Testis (tissue), 3 donors: ENCODE measurements around the gene WIPF1. TPM values are rescaled to one million over a fixed set of nuclear protein-coding genes. Genes with fewer than 3 reads are reported as not detected.

Source experiments
- DNase-seq: peaks from one replicate; pipeline ENCODE4 v3.0.0-alpha.2; 2019
- H3K27ac ChIP-seq, 2 donors: fragments of 200-600 bp; sonication (generic); one replicate each; pipeline ENCODE4 v1.5.1; 2019
- H3K27me3 ChIP-seq: fragments of 200-600 bp; sonication (generic); one replicate; pipeline ENCODE4 v1.5.1; 2019
- H3K36me3 ChIP-seq: fragments of 200-600 bp; sonication (generic); one replicate; pipeline ENCODE4 v1.5.1; 2017; ENCODE audit warnings: low read depth; ENCODE audit errors: missing control alignments
- H3K4me1 ChIP-seq: fragments of 200-600 bp; sonication (generic); one replicate; pipeline ENCODE4 v1.5.1; 2019
- H3K4me3 ChIP-seq, 2 donors: fragments of 200-600 bp; sonication (generic); one replicate each; pipeline ENCODE4 v1.5.1; 2017 to 2019
- H3K9me3 ChIP-seq: fragments of 200-600 bp; sonication (generic); one replicate; pipeline ENCODE4 v1.5.1; 2017
- CTCF ChIP-seq, 3 experiments: fragments of 450-650 bp in 2 of 3; fragments of 200-600 bp in 1 of 3; sonication (generic) in 1 of 3; IDR thresholded peaks; one replicate each; pipeline ENCODE4 v1.5.1; 2016 to 2019; ENCODE audit warnings: antibody characterized with exemption in 3 of 3, mild to moderate bottlenecking in 2 of 3, moderate library complexity in 1 of 3
- POLR2A ChIP-seq: fragments of 450-650 bp; IDR thresholded peaks from one replicate; pipeline ENCODE4 v1.6.1; 2017; ENCODE audit warnings: antibody characterized with exemption, mild to moderate bottlenecking, moderate library complexity
- WGBS, 2 donors: methylation state at CpG; one replicate each; pipeline ENCODE4 v1.1.5; 2018; 5-methylcytosine and 5-hydroxymethylcytosine counted together
- intact Hi-C: fragments of 100-400 bp; cut with DNase I; formaldehyde crosslinking; loops from one replicate; pipeline ENCODE4 v1.15.1; 2023; ENCODE audit warnings: low total_unique reads
- polyA plus RNA-seq: library from polyadenylated mRNA; stranded (reverse); fragments of 350-450 nt; fragmentation: Illumina TruSeq; extraction: RNeasy Lipid Tissue Mini Kit (QIAGEN cat#74804); gene quantifications from one replicate; pipeline ENCODE4 v1.2.3, GENCODE V29; 2014; ENCODE audit warnings: low read depth, low replicate concordance; ENCODE audit not compliant: insufficient read depth
- total RNA-seq, 2 donors: library from RNA; depleted of rRNA; stranded (reverse); fragments of >200 nt; gene quantifications; one replicate each; pipeline ENCODE4 v1.2.3, GENCODE V29; 2016

Gene WIPF1
- total and polyA plus RNA-seq, 3 donors from 2014 or later = 8.5 to 16.9 (median 11.1) TPM

GRCh38 chr2:174546519-174547506 lies 50.8 kb downstream of the WIPF1 start:
- no peak for TF ChIP-seq POLR2A
- TF ChIP-seq CTCF (IDR thresholded peaks at IDR 0.05) = no peak
- no peaks in the 10 kb centered on the region for H3K9me3 ChIP-seq
- peak; percentile 48 for DNase-seq
- no peaks in the 10 kb centered on the region for H3K27me3 ChIP-seq
- intact Hi-C loops = no loop called here
- H3K27ac ChIP-seq = no peak overlapping the region
- 71 to 73% methylated on average over 17 to 21 of the region's 21 CpGs for WGBS, 2 donors
- no peaks in the 10 kb centered on the region for H3K4me1 ChIP-seq
- H3K36me3 ChIP-seq = no peaks in the 10 kb centered on the region
- H3K4me3 ChIP-seq = no peak overlapping the region

- Histone ChIP-seq H3K27me3 (no peaks in the 10 kb centered on the region), H3K36me3 (no peaks in the 10 kb centered on the region), H3K4me1 (no peaks in the 10 kb centered on the region), H3K27ac (no peak overlapping the region), H3K9me3 (no peaks in the 10 kb centered on the region), H3K4me3 (no peak overlapping the region)
- no peak for TF ChIP-seq CTCF (IDR thresholded peaks at IDR 0.05)
- no peak for TF ChIP-seq POLR2A
- DNase-seq = no peak
- intact Hi-C loops = no loop called here
- WGBS, 2 donors = 70 to 84% methylated on average over 3 of the region's 3 CpGs
Observed at GRCh38 chr2:174545240-174545639, 52.4 kb downstream of the WIPF1 start.

GRCh38 chr2:174544802-174545201 lies 52.8 kb downstream of the WIPF1 start:
- intact Hi-C loops = no loop called here
- Histone ChIP-seq H3K27ac (no peak overlapping the region), H3K4me3 (no peak overlapping the region), H3K27me3 (no peaks in the 10 kb centered on the region), H3K36me3 (no peaks in the 10 kb centered on the region), H3K4me1 (no peaks in the 10 kb centered on the region), H3K9me3 (no peaks in the 10 kb centered on the region)
- no peak for DNase-seq
- TF ChIP-seq CTCF (IDR thresholded peaks at IDR 0.05) (no peak), POLR2A (no peak)
- 86 to 88% methylated on average over 5 of the region's 5 CpGs for WGBS, 2 donors

- WGBS, 2 donors = 80% methylated on average over 3 of the region's 3 CpGs
- intact Hi-C loops = no loop called here
- no peak for DNase-seq
- Histone ChIP-seq H3K27ac (no peak overlapping the region), H3K36me3 (no peaks in the 10 kb centered on the region), H3K9me3 (no peaks in the 10 kb centered on the region), H3K27me3 (no peaks in the 10 kb centered on the region), H3K4me1 (no peaks in the 10 kb centered on the region), H3K4me3 (no peak overlapping the region)
- TF ChIP-seq POLR2A (no peak), CTCF (IDR thresholded peaks at IDR 0.05) (no peak)
Observed at GRCh38 chr2:174544156-174544555, 53.4 kb downstream of the WIPF1 start.
